Esophagus squamous epithelium (tissue), 5 donors: Measurements from ENCODE around the gene SLC38A8. TPM values are rescaled to one million over a fixed set of nuclear protein-coding genes. Genes with fewer than 3 reads are reported as not detected.

Experiments
- DNase-seq: peaks from one replicate; lab custom pipeline; 2025; lab: John Stamatoyannopoulos, UW
- H3K27ac ChIP-seq, 4 donors: fragments of 200-600 bp; sonication (generic); one replicate each; pipeline ENCODE4 v1.5.1; 2016 to 2019; ENCODE audit warnings: mild to moderate bottlenecking in 1 of 4
- H3K27me3 ChIP-seq, 4 donors: fragments of 200-600 bp; sonication (generic); 1 replicate in 3 of 4; 2 replicates in 1 of 4; pipeline versions ENCODE4 v1.5.1 to v1.6.0; 2017 to 2021; ENCODE audit warnings: antibody characterized with exemption in 1 of 4
- H3K36me3 ChIP-seq, 3 donors: fragments of 200-600 bp; sonication (generic); one replicate each; pipeline ENCODE4 v1.5.1; 2016 to 2019
- H3K4me1 ChIP-seq, 3 donors: fragments of 200-600 bp; sonication (generic); one replicate each; pipeline ENCODE4 v1.5.1; 2017 to 2019
- H3K4me3 ChIP-seq, 4 donors: fragments of 200-600 bp; sonication (generic); 1 replicate in 3 of 4; 2 replicates in 1 of 4; pipeline ENCODE4 v1.5.1; 2016 to 2019; ENCODE audit warnings: mild to moderate bottlenecking in 2 of 4, moderate library complexity in 1 of 4
- H3K9me3 ChIP-seq, 3 donors: fragments of 200-600 bp; sonication (generic); one replicate each; pipeline ENCODE4 v1.5.1; 2016 to 2019
- POLR2A ChIP-seq, 4 donors: fragments of 450-650 bp; IDR thresholded peaks; one replicate each; pipeline ENCODE4 v1.6.1; 2017; ENCODE audit warnings: antibody characterized with exemption in 4 of 4, mild to moderate bottlenecking in 4 of 4, moderate library complexity in 3 of 4
- WGBS, 2 donors: methylation state at CpG; one replicate each; pipeline ENCODE4 v1.1.5; 2018; 5-methylcytosine and 5-hydroxymethylcytosine counted together
- intact Hi-C: fragments of 100-400 bp; cut with DNase I; formaldehyde crosslinking; loops from one replicate; pipeline ENCODE4 v1.15.0; 2022
- total RNA-seq, 4 donors: library from RNA; depleted of rRNA; stranded (reverse); fragments of >200 nt; gene quantifications; one replicate each; pipeline ENCODE4 v1.1.0, GENCODE V29; 2016
- TF ChIP-seq, protein P1 (sequence below), 6 experiments: fragments of 450-650 bp in 4 of 6; fragments of 200-600 bp in 2 of 6; sonication (generic) in 2 of 6; IDR thresholded peaks; one replicate each; pipeline ENCODE4 v1.5.1; 2016 to 2019; ENCODE audit warnings: antibody characterized with exemption in 6 of 6, mild to moderate bottlenecking in 4 of 6, moderate library complexity in 4 of 6
- donor health status: DM: yes; HTN: yes; CAD: no.

The SLC38A8 gene
- total RNA-seq, 4 donors from 2014 or later, result not detected

DNA sequence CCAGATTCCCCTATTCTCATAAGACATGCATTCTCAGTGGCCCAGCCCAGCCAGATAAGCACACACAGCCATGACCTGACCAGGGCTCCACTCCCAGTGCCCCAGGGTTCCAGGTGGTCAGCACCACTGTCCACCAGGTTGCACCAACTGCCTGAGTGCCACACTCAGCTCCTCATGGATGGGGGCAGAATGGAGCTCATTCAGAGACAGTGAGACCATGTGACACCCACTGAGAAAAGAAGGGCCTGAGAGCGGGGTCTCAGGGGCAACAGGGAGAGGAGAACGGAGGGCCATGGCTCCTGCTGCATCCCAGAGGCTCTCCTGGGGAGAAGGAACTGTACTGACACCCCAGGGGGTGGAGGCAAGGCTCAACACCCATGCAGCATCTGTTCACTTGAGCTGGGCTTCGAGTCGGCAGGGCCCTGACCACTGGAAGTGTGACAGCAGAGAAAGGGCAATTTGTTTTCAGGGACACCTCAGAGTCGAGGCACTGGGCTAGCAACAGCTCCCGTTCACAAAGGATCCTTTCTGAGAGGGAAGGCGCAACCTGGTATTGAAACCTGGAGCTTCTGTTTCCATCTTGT is 18.7 kb upstream of the SLC38A8 start:
- no peaks in the 10 kb centered on the region for H3K27me3 ChIP-seq
- H3K27ac ChIP-seq, result no peak overlapping the region
- intact Hi-C loops, result loop anchor here (10.0 kb wide), 1 partner anchor 237 kb away; no protein-coding TSS in a partner anchor
- H3K9me3 ChIP-seq, result no peaks in the 10 kb centered on the region
- no peak for TF ChIP-seq POLR2A (IDR thresholded peaks at IDR 0.05)
- TF ChIP-seq, protein P1, sequence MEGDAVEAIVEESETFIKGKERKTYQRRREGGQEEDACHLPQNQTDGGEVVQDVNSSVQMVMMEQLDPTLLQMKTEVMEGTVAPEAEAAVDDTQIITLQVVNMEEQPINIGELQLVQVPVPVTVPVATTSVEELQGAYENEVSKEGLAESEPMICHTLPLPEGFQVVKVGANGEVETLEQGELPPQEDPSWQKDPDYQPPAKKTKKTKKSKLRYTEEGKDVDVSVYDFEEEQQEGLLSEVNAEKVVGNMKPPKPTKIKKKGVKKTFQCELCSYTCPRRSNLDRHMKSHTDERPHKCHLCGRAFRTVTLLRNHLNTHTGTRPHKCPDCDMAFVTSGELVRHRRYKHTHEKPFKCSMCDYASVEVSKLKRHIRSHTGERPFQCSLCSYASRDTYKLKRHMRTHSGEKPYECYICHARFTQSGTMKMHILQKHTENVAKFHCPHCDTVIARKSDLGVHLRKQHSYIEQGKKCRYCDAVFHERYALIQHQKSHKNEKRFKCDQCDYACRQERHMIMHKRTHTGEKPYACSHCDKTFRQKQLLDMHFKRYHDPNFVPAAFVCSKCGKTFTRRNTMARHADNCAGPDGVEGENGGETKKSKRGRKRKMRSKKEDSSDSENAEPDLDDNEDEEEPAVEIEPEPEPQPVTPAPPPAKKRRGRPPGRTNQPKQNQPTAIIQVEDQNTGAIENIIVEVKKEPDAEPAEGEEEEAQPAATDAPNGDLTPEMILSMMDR (IDR thresholded peaks at IDR 0.05), result no peak
- 90 to 94% methylated on average over 4 to 6 of the region's 7 CpGs for WGBS, 2 donors
- peaks cover 35 to 100% (median 51%) of the 10 kb centered on the region in 3 donors for H3K36me3 ChIP-seq
- no peak overlapping the region for H3K4me3 ChIP-seq
- H3K4me1 ChIP-seq, result peaks cover 0 to 8% (median 0%) of the 10 kb centered on the region in 3 donors
- no peak for DNase-seq

DNA sequence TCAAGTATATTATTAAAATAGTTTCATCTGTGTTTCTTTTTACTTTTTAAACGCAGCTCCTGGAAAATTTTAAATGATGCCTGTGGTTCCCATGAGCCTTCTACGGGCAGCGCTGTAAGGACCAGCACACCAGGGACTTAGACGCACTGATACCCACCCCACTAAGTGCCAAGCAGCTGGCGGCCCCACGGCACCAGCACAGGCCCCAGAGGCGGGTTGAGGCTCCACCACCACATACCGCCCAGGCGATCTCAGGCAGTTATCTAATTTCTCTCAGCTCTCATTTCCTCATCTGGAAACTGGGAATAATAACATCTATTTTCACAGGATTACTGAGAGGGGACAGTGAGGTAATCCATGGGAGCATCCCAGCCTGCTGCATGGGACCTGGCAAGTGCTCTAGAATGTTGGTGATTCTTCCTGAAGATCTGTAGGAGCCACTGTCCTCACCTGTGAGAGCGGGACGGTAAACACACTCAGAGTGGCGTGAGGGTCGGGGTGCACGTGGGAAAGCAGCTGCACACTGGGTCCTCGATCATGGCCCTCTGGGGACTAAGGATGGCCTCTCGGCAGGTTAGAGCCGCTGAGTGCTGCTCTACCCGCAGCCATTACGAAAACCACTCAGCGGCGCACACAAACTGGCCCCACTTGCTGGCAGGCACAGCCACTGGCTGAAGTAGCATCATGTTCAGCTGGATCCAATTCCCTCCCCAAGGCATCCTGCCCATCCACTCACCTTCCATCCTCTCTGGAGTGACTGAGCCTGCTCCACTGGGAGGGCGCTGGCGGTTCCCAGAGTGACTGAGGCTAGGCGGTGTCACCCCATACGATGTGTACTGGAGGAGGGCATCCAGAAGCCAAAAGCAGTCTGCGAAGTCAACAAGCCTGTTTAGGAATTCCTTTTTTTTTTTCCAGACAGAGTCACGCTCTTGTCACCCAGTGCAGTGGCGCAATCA is 17.6 kb upstream of the SLC38A8 start:
- Histone ChIP-seq H3K27ac (no peak overlapping the region), H3K9me3 (no peaks in the 10 kb centered on the region), H3K4me1 (peaks cover 0 to 8% (median 0%) of the 10 kb centered on the region in 3 donors), H3K36me3 (peaks cover 46 to 100% (median 51%) of the 10 kb centered on the region in 3 donors), H3K27me3 (no peaks in the 10 kb centered on the region), H3K4me3 (no peak overlapping the region)
- TF ChIP-seq, protein P1 (IDR thresholded peaks at IDR 0.05), result no peak
- no peak for TF ChIP-seq POLR2A (IDR thresholded peaks at IDR 0.05)
- intact Hi-C loops, result loop anchor here (5.0 to 10.0 kb wide), 2 partner anchors 93 to 235 kb away; partner anchors contain the start of gene NECAB2
- no peak for DNase-seq
- 94 to 97% methylated on average over 14 to 22 of the region's 28 CpGs for WGBS, 2 donors

DNA sequence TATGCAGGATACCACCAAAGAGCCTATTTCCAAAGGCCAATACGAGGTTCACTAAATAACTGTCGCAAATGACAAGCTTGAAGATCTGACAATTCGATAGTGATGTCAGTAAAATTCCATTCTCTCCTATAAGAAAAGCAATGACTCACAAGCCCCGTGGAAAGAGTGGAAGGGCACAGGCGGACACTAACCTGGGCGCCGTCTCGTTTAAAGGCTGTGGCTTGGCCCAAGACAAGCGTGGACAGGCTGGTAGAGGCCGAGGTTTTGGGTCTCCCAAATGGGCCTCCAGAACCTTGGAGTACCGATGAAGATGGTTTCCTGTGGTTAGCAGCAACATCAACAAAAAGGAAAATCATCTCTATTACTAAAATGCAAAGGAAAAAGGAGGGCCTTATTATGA is 16.5 kb upstream of the SLC38A8 start:
- TF ChIP-seq, protein P1 (IDR thresholded peaks at IDR 0.05), result no peak
- no peak for TF ChIP-seq POLR2A (IDR thresholded peaks at IDR 0.05)
- intact Hi-C loops, result loop anchor here (5.0 kb wide), 1 partner anchor 92 kb away; the partner anchor contains the start of gene NECAB2
- DNase-seq, result no peak

DNA sequence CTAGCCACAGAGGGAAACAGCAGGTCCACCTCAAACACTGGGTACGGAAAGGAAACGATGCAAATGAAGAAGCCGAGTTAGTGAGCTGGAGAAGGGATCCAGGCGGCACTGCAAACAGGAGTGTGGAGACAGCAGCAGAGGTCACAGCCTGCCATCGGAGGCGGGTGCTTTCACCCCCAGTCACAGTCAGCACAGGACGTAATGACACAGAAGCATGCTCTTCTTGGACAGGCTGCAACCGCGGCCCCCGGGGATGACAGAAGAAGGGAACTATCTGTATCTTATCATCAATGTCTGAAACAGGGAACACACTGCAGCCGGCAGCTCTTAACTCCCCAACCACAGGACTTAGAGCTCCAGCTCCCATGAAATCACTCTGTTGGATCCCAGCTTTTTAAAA is 16.1 kb upstream of the SLC38A8 start:
- Histone ChIP-seq H3K36me3 (peaks cover 59 to 100% (median 66%) of the 10 kb centered on the region in 3 donors), H3K9me3 (no peaks in the 10 kb centered on the region), H3K27ac (no peak overlapping the region), H3K4me3 (no peak overlapping the region), H3K27me3 (no peaks in the 10 kb centered on the region), H3K4me1 (peaks cover 0 to 8% (median 0%) of the 10 kb centered on the region in 3 donors)
- intact Hi-C loops, result loop anchor here (5.0 kb wide), 1 partner anchor 91 kb away; the partner anchor contains the start of gene NECAB2
- WGBS, 2 donors, result 88 to 92% methylated on average over 9 to 11 of the region's 11 CpGs
- no peak for DNase-seq
- no peak for TF ChIP-seq POLR2A (IDR thresholded peaks at IDR 0.05)
- TF ChIP-seq, protein P1 (IDR thresholded peaks at IDR 0.05), result no peak

More for the DNA sequence above, 16.5 kb upstream of the SLC38A8 start:
- H3K4me1 ChIP-seq, result peaks cover 0 to 8% (median 0%) of the 10 kb centered on the region in 3 donors
- no peaks in the 10 kb centered on the region for H3K9me3 ChIP-seq
- peaks cover 57 to 100% (median 61%) of the 10 kb centered on the region in 3 donors for H3K36me3 ChIP-seq
- no peaks in the 10 kb centered on the region for H3K27me3 ChIP-seq
- H3K4me3 ChIP-seq, result no peak overlapping the region
- WGBS, 2 donors, result 79 to 84% methylated on average over 11 of the region's 11 CpGs
- no peak overlapping the region for H3K27ac ChIP-seq
